ENCODE data around the gene CFAP97D1.

Gene CFAP97D1

DNA sequence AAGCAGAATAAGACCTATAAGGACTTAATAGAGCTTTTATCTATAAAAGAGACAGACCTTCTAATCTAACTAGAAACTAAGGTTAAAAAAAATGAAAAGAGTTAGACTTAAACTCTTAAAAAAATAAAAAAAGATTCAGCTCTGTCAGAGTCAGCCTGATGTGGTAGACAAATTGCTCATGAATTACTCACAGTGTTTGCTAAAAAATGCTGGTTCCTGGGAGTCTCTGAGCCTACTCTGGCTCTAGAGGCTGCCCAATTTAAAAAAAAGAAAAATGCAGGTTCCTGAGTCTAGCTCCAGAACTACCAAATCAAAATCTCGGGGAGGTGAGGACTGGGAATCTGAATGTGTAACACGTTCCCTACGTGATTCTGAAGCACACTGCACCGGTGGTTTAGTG is 39.7 kb upstream of the CFAP97D1 start:
- H3K4me3 ChIP-seq (ENCODE audit: low read depth, low read length): no peak overlapping the region
- peaks cover 6% of the 10 kb centered on the region for H3K9me3 ChIP-seq (ENCODE audit: severe bottlenecking)
- no peak overlapping the region for H3K27ac ChIP-seq
- no peaks in the 10 kb centered on the region for H3K27me3 ChIP-seq (ENCODE audit: insufficient read depth, low read depth, severe bottlenecking)
- no peak for DNase-seq
- H3K36me3 ChIP-seq: no peaks in the 10 kb centered on the region
- TF ChIP-seq, protein P1, sequence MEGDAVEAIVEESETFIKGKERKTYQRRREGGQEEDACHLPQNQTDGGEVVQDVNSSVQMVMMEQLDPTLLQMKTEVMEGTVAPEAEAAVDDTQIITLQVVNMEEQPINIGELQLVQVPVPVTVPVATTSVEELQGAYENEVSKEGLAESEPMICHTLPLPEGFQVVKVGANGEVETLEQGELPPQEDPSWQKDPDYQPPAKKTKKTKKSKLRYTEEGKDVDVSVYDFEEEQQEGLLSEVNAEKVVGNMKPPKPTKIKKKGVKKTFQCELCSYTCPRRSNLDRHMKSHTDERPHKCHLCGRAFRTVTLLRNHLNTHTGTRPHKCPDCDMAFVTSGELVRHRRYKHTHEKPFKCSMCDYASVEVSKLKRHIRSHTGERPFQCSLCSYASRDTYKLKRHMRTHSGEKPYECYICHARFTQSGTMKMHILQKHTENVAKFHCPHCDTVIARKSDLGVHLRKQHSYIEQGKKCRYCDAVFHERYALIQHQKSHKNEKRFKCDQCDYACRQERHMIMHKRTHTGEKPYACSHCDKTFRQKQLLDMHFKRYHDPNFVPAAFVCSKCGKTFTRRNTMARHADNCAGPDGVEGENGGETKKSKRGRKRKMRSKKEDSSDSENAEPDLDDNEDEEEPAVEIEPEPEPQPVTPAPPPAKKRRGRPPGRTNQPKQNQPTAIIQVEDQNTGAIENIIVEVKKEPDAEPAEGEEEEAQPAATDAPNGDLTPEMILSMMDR (IDR thresholded peaks at IDR 0.05; ENCODE audit: low read depth, low read length): no peak

DNA sequence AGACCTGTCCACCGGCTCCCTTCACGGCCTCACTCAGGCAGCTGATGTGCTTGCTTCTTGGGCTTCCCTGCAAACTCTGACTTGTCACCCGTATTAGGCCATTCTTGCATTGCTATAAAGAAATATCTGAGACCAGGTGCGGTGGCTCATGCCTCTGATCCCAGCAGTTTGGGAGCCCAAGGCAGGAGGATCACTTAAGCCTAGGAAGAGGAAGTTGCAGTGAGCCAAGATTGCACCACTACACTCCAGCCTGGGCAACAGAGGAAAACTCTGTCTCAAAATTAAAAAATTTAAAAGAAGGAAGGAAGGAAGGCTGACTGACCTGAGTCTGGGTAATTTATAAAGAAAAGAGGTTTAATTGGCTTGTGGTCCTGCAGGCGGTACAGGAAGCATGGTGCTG is 38.6 kb upstream of the CFAP97D1 start:
- Histone ChIP-seq H3K9me3 (ENCODE audit: severe bottlenecking) (peaks cover 6% of the 10 kb centered on the region), H3K27ac (no peak overlapping the region), H3K4me3 (ENCODE audit: low read depth, low read length) (no peak overlapping the region), H3K36me3 (no peaks in the 10 kb centered on the region), H3K27me3 (ENCODE audit: insufficient read depth, low read depth, severe bottlenecking) (no peaks in the 10 kb centered on the region)
- DNase-seq: no peak
- TF ChIP-seq, protein P1 (IDR thresholded peaks at IDR 0.05; ENCODE audit: low read depth, low read length): no peak

DNA sequence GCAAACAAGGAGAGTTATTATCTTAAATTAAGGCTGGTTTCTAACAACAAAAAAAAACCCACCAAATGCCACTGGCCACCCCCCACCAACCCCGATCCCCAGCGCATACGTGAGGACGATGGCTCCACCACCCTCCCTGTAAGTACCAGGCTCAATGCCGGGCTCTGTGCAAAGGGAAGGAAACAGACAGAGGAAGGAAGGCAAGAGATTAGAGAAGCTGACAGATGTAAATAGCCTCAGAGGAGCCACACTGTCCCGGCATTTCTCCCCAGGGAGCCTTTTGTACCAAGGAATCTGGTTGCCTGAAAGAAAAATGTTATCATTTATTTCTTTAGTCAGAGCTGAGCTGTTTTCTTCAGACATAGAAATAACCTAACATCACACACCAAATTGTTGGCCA is 34.7 kb upstream of the CFAP97D1 start:
- no peaks in the 10 kb centered on the region for H3K36me3 ChIP-seq
- peak; percentile 72 for DNase-seq
- peak overlapping the region; percentile 9; the same call in 1 of the 2 replicates for H3K27ac ChIP-seq
- H3K4me3 ChIP-seq (ENCODE audit: low read depth, low read length): no peak overlapping the region
- TF ChIP-seq, protein P1 (IDR thresholded peaks at IDR 0.05; ENCODE audit: low read depth, low read length): no peak
- H3K9me3 ChIP-seq (ENCODE audit: severe bottlenecking): peaks cover 6% of the 10 kb centered on the region
- no peaks in the 10 kb centered on the region for H3K27me3 ChIP-seq (ENCODE audit: insufficient read depth, low read depth, severe bottlenecking)

DNA sequence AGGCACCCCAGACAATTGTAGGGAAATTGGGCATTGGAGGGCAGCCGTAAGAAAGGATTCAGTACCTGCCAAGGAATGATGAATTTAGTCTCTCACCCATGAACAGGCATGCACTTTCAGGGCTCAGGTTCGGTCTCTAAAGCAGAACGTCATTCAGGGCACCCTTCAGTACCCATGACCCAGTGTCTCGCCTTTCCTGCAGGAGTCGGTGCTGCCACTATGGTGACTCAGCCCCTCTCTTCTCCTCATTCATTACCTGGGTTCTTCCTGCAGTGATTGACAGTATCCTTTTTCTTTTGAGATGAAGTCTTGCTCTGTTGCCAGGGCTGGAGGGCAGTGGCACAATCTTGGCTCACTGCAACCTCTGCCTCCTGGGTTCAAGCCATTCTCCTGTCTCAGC is 30.1 kb upstream of the CFAP97D1 start:
- Histone ChIP-seq H3K4me3 (ENCODE audit: low read depth, low read length) (no peak overlapping the region), H3K9me3 (ENCODE audit: severe bottlenecking) (no peaks in the 10 kb centered on the region), H3K27ac (no peak overlapping the region), H3K27me3 (ENCODE audit: insufficient read depth, low read depth, severe bottlenecking) (no peaks in the 10 kb centered on the region), H3K36me3 (no peaks in the 10 kb centered on the region)
- TF ChIP-seq, protein P1 (IDR thresholded peaks at IDR 0.05; ENCODE audit: low read depth, low read length): no peak
- no peak for DNase-seq

DNA sequence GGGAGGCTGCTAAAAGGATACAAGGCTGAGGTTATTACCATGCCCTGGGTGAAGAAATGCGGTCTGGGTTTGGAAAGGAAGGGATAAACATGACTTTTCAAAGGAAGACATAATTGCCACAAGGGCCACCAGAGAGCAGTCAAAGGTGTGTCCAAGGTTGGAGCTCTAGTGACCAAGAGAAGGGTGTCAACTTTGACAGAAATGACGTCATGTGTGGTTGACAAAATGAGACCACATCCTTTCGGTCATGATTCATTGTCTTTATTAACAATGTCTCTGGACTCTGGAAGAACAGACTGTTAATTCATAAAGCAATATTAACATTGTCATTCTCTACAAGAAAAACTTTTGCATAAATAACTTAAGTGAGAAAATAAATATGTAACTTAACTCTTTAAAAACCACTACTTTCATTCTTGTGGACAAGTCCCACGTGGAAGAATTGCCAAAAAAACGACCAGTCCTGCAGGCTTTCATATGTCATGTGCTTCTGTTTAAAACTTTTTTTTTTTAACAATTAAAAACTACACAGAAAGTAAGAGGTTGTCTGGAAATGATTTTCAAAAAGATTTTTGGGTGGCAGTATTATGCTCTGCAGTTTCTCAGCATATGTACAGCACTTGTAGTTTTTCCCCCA is 26.6 kb upstream of the CFAP97D1 start:
- Histone ChIP-seq H3K4me3 (ENCODE audit: low read depth, low read length) (no peak overlapping the region), H3K27ac (no peak overlapping the region)
- no peak for DNase-seq

More for the DNA sequence above, 26.6 kb upstream of the CFAP97D1 start:
- H3K36me3 ChIP-seq: no peaks in the 10 kb centered on the region
- no peaks in the 10 kb centered on the region for H3K9me3 ChIP-seq (ENCODE audit: severe bottlenecking)
- H3K27me3 ChIP-seq (ENCODE audit: insufficient read depth, low read depth, severe bottlenecking): no peaks in the 10 kb centered on the region
- TF ChIP-seq, protein P1 (IDR thresholded peaks at IDR 0.05; ENCODE audit: low read depth, low read length): no peak
